GM12873 (cell line): ENCODE results near the gene C12orf60.

Experiments
- CTCF ChIP-seq: IDR thresholded peaks from 2 replicates; pipeline ENCODE4 v1.5.1; 2012; ENCODE audit warnings: low read depth, mild to moderate bottlenecking, moderate library complexity, low read length, control low read depth; ENCODE audit not compliant: insufficient read depth; ENCODE audit errors: missing control alignments

C12orf60 gene

GRCh38 chr12:14860490-14860889 lies 57.0 kb downstream of the C12orf60 start:
- no peak for TF ChIP-seq CTCF

GRCh38 chr12:14868916-14869506 lies 65.5 kb downstream of the C12orf60 start:
- TF ChIP-seq CTCF, result no peak

DNA sequence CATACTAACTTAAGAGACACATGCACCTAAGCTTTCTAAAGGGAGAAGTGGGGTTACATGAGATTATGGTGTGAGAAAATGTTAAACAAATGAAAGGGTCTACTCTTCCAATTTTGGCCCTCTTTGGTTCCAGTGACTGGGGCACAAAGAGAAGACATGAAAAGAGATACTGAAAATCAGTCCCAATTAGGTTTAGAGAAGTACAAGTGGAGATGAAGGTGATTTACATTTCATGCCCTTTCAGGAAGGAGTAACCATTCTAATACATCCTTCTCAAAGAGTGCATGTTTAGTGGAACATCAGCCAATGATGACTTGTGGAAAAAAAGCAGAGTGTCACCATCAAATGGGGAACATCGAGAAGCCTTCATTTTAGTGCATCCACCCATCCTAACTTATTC lies 67.8 kb downstream of the C12orf60 start:
- TF ChIP-seq CTCF, result no peak

GRCh38 chr12:14871886-14872285 lies 68.4 kb downstream of the C12orf60 start:
- no peak for TF ChIP-seq CTCF

- no peak for TF ChIP-seq CTCF
Observed at GRCh38 chr12:14873440-14874185, 70.1 kb downstream of the C12orf60 start.
